Left kidney (tissue), 8 donors: Measurements from ENCODE around the gene KRTAP4-11. TPM values are rescaled to one million over a fixed set of nuclear protein-coding genes. Genes with fewer than 3 reads are reported as not detected.
"Not testable (repeated sequence)": the region's sequence is repeated elsewhere in the genome, so short reads cannot be mapped to it uniquely, and the experiment has no call there.

Source experiments
- DNase-seq: peaks from one replicate; pipeline ENCODE4 v3.0.0-alpha.2; 2013
- long read RNA-seq, 8 donors: transcript quantifications; one replicate each; lab custom pipeline, GENCODE V29; 2026
- polyA plus RNA-seq: library from polyadenylated mRNA; unstranded; fragments of 120-200 nt; gene quantifications from one replicate; pipeline ENCODE4 v1.2.1, GENCODE V29; 2013; ENCODE audit not compliant: insufficient read length

Gene KRTAP4-11
- polyA plus RNA-seq = not detected
- long read RNA-seq, donor 1 = 0 reads
- long read RNA-seq, donor 2 = 0 reads
- long read RNA-seq, donor 3 = 0 reads
- long read RNA-seq, donor 4 = 0 reads
- long read RNA-seq, donor 5 = 0 reads
- long read RNA-seq, donor 6 = 0 reads
- long read RNA-seq, donor 7 = 0 reads
- long read RNA-seq, donor 8 = 0 reads

- DNase-seq = not testable (repeated sequence)
Observed at GRCh38 chr17:41117846-41118386, at the start of gene KRTAP4-11. TSS of gene KRTAP4-11 (minus strand) at chr17:41118373. CDS start at chr17:41118315, 58 bp downstream.

DNA sequence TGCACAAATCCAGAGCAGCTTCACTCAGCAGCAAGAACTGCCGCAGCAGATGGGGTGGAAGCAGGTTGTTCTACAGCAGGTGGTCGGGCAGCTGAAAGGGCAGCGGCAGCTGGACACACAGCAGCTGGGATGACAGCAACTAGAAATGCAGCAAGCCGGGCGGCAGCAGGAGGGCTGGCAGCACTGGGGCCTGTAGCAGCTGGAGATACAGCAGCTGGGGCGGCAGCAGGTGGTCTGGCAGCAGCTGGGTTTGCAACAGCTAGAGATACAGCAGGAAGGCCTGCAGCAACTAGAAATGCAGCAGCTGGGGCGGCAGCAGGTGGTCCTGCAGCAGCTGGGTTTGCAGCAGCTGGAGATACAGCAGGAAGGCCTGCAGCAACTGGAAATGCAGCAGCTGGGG, 49.4 kb upstream of the KRTAP4-11 start:
- no peak for DNase-seq

GRCh38 chr17:41163828-41164227, 45.7 kb upstream of the KRTAP4-11 start:
- DNase-seq = no peak

- DNase-seq = no peak
Observed at GRCh38 chr17:41160648-41161047, 42.5 kb upstream of the KRTAP4-11 start, which contains the start of gene KRTAP4-4. TSS of gene KRTAP4-4 (minus strand) at chr17:41160748. CDS start at chr17:41160691, 57 bp downstream.

DNA sequence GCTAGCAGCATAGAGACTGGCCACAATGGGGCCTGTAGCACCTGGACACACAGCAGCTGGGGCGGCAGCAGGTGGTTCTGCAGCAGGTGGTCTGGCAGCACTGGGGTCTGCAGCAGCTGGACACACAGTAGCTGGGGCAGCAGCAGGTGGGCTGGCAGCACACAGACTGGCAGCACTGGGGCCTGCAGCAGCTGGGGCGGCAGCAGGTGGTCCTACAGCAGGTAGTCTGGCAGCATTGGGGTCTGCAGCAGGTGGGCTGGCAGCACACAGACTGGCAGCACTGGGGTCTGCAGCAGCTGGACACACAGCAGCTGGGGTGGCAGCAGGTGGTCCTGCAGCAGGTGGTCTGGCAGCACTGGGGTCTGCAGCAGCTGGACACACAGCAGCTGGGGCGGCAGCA, 42.0 kb upstream of the KRTAP4-11 start:
- not testable (repeated sequence) for DNase-seq

GRCh38 chr17:41153856-41154255, 35.7 kb upstream of the KRTAP4-11 start:
- no peak for DNase-seq

- no peak for DNase-seq
Observed at GRCh38 chr17:41151525-41151924, 33.4 kb upstream of the KRTAP4-11 start.

DNA sequence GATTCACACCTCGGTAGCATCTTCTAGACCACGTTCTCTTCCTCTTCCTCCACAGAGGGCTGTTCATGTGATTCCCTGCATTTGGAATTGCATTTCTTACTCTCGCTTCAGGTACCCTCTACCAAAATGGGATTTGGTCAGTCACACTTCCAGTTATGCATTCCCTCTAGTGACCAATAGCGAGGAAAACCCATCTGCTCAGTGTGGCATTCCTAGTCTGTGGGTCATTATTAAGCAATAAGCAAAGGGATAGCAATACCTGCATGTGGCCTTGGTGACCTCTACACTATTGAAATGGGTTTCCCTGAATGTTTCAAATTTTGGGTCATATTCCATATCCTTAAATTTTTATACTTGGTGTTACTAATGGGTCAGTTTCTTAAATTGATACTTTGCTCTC, 31.9 kb upstream of the KRTAP4-11 start:
- no peak for DNase-seq

DNA sequence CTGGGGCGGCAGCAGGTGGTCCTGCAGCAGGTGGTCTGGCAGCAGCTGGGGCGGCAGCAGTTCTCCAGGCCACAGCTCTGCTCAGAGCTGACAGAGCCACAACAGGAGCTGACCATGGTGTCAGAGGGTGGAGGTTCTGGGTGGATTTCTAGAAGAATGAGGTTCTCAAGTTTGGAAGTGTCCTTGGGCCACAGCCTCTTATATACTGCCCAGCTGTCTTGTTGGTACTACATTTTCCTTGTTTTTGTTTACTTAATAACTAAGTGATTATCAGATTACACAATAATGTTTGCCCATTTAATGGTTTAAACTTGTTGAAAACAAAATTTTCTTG, 31.4 kb upstream of the KRTAP4-11 start, which contains the start of gene KRTAP4-5:
KRTAP4-5 (minus strand) TSS at position 174 of the 334 bp plus-strand sequence; CDS start at position 116, 58 bp downstream.
- no peak for DNase-seq

DNA sequence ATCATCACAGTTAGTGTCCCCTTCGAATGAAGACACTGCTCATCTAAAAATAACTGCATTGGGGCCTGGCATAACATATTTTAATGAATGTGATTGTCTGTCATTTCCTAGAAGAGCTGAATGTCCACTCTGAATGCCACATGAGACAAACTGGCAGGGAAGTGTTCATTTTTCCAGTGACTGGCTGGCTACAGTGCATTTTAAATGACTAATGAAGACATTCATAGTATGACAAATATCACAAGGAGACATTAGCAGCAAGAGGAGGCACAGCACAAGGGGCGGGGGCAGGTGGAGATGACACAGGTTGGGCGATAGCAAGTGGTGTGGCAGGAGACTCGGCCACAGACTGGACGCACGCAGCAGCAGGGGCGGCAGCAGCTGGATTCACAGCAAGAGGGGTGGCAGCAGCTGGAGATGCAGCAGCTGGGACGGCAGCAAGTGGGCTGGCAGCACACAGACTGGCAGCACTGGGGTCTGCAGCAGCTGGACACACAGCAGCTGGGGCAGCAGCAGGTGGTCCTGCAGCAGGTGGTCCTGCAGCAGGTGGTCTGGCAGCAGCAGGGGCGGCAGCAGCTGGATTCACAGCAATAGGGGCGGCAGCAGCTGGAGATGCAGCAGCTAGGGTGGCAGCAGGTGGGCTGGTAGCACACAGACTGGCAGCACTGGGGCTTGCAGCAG, 30.9 kb upstream of the KRTAP4-11 start:
- DNase-seq = not testable (repeated sequence)

DNA sequence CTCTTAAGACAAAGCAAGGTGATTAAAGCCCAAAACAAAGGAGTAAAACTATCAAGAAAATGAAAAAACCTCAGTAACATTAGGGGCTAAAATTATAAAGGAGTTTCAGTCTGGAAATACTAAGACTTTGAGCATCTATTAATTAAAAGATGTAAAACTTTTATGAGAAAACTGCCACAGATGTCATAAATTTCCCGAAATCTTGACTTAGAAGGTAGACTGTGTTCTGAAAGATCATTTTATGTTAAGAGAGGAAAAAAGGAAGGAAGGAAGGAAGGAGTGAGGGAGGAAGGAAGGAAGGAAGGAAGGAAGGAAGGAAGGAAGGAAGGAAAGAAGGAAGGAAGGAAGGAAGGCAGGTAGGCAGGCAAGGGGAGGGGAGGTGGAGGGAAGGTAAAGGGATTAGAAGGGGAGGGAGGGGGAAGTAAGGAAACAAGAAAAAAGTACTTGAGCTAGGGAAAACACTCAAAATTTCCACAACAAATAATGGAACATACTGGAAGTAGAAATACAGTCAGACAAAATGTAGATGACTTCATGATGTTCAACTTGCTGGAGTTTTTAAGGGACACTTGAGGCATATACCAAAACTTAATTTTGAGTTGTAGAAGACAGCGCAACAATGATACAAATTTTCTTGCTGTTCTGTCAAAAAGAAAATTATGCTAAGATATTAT, 29.5 kb upstream of the KRTAP4-11 start:
- DNase-seq = no peak

DNA sequence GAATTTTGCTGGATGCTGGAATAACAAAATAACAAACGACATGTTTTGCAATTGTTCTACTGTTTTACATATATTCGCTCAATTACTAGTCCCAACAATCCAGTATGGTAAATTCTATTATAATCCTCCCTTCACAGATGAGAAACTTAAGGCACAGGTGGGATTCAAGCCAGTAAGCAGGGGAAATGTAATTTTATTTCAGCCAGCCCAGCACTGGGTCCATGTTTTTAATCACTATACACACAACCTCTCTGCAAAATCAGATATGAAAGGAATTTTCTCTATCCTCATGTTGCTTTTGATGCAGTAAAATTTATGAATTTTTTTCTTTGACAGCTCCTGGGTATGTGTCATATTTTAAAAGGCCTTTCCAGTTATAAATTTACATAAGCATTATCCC, 27.1 kb upstream of the KRTAP4-11 start:
- no peak for DNase-seq

DNA sequence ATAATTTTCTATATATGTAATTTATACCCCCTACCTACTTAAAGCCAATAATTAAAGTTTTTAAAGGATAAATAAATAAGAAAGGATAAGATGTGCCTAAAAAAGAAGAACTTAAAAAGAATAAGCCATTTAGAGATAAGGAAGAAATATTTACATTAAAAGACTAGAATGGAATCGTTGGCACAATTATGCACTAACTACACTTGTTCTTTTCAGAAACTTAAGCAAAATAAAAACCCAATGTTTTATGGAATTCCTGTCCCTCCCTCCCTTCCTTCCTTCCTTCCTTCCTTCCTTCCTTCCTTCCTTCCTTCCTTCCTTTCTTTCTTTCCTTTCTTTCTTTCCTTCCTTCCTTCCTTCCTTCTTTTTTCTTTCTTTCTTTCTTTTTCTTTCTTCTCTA, 26.7 kb upstream of the KRTAP4-11 start:
- DNase-seq = no peak

DNA sequence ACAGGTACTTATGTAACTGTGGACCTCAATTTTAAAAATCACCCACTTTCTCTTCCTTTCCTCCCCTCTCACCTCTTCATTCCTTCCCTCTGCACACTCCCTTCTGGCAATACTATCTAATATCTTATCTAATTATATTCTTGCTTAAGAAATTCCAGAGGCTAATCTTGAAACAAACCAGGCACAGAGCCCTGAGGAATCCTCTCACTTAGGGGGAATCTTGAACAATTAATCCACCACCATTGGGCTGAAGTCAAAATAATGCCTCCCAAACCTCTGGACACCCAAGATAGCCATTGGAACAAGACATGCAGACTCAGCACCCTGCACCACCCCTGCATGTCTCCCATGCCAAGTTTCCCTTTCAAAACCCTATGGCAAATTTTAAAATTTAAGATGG, 23.2 kb upstream of the KRTAP4-11 start:
- DNase-seq = no peak

DNA sequence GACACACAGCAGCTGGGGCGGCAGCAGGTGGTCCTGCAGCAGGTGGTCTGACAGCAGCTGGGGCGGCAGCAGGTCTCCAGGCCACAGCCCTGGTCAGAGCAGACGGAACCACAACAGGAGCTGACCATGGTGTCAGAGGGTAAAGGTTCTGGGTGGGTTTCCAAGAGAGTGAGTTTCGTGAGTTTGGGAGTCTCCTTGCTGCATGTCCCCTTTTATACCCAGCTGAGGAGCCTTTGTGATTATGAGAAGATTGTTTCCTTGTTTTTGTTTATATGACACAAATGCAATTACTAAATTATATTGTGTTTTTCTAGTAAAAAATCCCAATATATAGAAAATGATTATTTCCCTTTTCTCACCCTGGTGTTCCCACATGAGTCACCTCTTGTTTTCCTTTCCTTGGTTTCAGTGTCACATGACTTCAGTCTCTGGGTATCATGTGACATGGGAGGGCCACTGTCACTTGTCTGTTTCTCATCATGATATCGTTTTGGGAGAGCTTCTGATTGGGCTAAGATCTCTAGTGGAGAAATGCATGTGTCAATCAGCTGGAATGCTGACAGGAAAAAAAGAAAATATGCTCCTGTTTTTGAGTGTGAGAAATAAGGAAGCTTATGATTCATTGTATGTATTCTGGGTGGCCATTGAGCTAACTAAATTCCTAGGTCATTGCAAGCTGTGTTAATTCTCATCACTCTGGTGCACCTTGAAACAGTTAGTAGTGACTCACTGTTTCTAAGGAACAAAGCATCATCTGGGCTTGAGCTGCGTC, 22.4 kb upstream of the KRTAP4-11 start, which contains the start of gene KRTAP4-6:
KRTAP4-6 (minus strand) TSS at position 185 of the 772 bp plus-strand sequence; CDS start at position 128, 57 bp downstream.
- no peak for DNase-seq

DNA sequence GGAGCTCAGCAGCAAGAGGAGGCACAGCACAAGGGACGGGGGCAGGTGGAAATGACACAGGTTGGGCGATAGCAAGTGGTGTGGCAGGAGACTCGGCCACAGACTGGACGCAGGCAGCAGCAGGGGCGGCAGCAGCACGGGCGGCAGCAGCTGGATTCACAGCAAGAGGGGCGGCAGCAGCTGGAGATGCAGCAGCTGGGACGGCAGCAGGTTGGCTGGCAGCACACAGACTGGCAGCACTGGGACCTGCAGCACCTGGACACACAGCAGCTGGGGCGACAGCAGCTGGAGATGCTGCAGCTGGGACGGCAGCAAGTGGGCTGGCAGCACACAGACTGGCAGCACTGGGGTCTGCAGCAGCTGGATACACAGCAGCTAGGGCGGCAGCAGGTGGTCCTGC, 21.7 kb upstream of the KRTAP4-11 start:
- DNase-seq = not testable (repeated sequence)

- no peak for DNase-seq
Observed at GRCh38 chr17:41133880-41134735, 15.9 kb upstream of the KRTAP4-11 start.

- no peak for DNase-seq
Observed at GRCh38 chr17:41131979-41132378, 13.8 kb upstream of the KRTAP4-11 start.

DNA sequence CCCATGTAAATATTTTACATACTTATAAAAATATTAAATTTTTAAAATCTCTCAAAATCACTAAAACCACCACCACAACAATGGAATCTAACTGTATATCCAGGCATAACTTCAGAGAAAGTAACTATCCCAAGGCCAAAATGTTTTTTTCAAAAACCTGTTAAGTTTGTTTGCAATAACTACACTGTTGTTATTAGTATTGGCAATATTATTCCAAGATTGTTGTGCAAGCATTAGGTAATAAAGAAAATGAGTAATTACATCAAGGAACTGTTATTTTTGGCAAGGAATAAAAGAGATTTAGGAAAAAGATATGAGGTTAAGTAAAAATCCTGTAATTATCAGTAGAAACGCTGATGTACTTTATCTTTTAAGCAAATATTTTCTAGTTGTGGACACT, 9.2 kb upstream of the KRTAP4-11 start:
- DNase-seq = no peak

DNA sequence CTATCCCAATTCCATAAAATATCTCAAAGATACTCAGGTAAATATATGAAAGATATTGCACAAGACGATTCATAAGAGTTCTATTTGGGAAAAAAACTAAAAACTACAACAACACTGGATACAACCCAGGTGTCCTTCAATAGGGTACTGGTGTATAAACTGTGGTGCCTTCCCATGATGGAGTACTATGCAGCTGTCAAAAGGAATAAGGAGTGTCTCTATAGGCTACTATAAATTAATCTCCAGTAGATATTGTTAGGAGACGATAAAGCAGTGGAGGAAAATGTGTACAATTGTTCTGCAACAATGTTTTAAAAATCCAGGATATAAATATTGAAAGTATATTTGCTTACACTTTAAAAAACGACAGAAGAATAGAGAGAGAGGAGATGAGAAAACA, 8.2 kb upstream of the KRTAP4-11 start:
- no peak for DNase-seq

GRCh38 chr17:41125064-41125463, 6.9 kb upstream of the KRTAP4-11 start:
- DNase-seq = no peak
